Panc1 (cell line): ENCODE measurements around the gene HMX1. TPM values are rescaled to one million over a fixed set of nuclear protein-coding genes. Genes with fewer than 3 reads are reported as not detected.

ENCODE experiments used
- ATAC-seq: fragments of 200-7000 bp; cut with Tn5 transposase; 2 replicates; pipeline ENCODE4 v1.9.1; 2020; ENCODE audit warnings: mild to moderate bottlenecking, moderate library complexity
- BruUV-seq: library from RNA; stranded (reverse); fragments of 400-500 nt; replicated peaks from 2 replicates; lab custom pipeline; 2021; lab: Mats Ljungman, UMichigan
- CTCF ChIA-PET: fragments of 300-600 bp; sonication (Branson Sonifier 250); formaldehyde crosslinking; loops from one replicate; lab custom pipeline; 2022; ENCODE audit warnings: antibody characterized with exemption; lab: Charles Lee
- POLR2A ChIA-PET: fragments of 300-600 bp; sonication (Branson Sonifier 250); formaldehyde crosslinking; loops from one replicate; lab custom pipeline; 2022; ENCODE audit warnings: antibody characterized with exemption; lab: Charles Lee
- DNase-seq: peaks from one replicate; pipeline ENCODE4 v3.0.0-alpha.2; 2010; ENCODE audit warnings: low read depth, low spot score
- H3K27ac ChIP-seq: 2 replicates; pipeline ENCODE4 v1.5.1; 2011; ENCODE audit warnings: mild to moderate bottlenecking, low read length, inconsistent platforms
- H3K27me3 ChIP-seq: fragments of 200-500 bp; sonication (Bioruptor generic); 2 replicates; pipeline ENCODE4 v1.6.0; 2014; ENCODE audit warnings: low read length, inconsistent platforms; ENCODE audit not compliant: control insufficient read depth, insufficient read depth
- H3K36me3 ChIP-seq: fragments of 200-500 bp; sonication (Bioruptor generic); 2 replicates; pipeline ENCODE4 v1.5.1; 2014; ENCODE audit warnings: inconsistent platforms, mild to moderate bottlenecking, low read length, moderate library complexity; ENCODE audit not compliant: control insufficient read depth, insufficient read depth
- H3K4me1 ChIP-seq: 2 replicates; pipeline ENCODE4 v1.5.1; 2011; ENCODE audit warnings: inconsistent platforms, mild to moderate bottlenecking, low read length, moderate library complexity; ENCODE audit not compliant: control insufficient read depth, insufficient read depth
- H3K4me3 ChIP-seq, 2 experiments: 2 replicates each; pipeline ENCODE4 v1.5.1; 2011 to 2012; ENCODE audit warnings: low read depth in 2 of 2, low read length in 2 of 2, mild to moderate bottlenecking in 2 of 2, inconsistent platforms in 1 of 2, moderate library complexity in 1 of 2
- H3K9me3 ChIP-seq: fragments of 200-500 bp; sonication (Bioruptor generic); 2 replicates; pipeline ENCODE4 v1.5.1; 2014; ENCODE audit warnings: low read depth, mild to moderate bottlenecking, inconsistent platforms, low read length, moderate library complexity; ENCODE audit not compliant: control insufficient read depth, insufficient read depth
- POLR2AphosphoS5 ChIP-seq: IDR thresholded peaks from 2 replicates; pipeline ENCODE4 v1.6.1; 2012; ENCODE audit warnings: mild to moderate bottlenecking, low read depth, low read length, moderate library complexity
- SIN3A ChIP-seq: IDR thresholded peaks from 2 replicates; pipeline ENCODE4 v1.6.1; 2012; ENCODE audit warnings: low read depth, mild to moderate bottlenecking, low read length, moderate library complexity, borderline replicate concordance; ENCODE audit not compliant: insufficient read depth
- TCF7L2 ChIP-seq: IDR thresholded peaks from 2 replicates; pipeline ENCODE4 v1.6.1; 2011; ENCODE audit warnings: mild to moderate bottlenecking, low read depth, low read length, inconsistent platforms
- in situ Hi-C: cut with HindIII; loops from 2 replicates; pipeline ENCODE4 v1.10.0; 2016; ENCODE audit warnings: low sequenced_read_pairs, low pct_unique_long_range_greater_than_20kb
- intact Hi-C: fragments of 100-400 bp; cut with micrococcal nuclease; formaldehyde crosslinking; loops from one replicate; pipeline ENCODE4 v1.10.0; 2022; ENCODE audit not compliant: unreplicated experiment
- total RNA-seq: library from RNA; stranded (reverse); gene quantifications from one replicate; pipeline ENCODE4 v1.2.1, GENCODE V29; 2021; ENCODE audit not compliant: unreplicated experiment
- TF ChIP-seq, protein P1 (sequence below): fragments of 450-650 bp; IDR thresholded peaks from 2 replicates; pipeline ENCODE4 v1.5.1; 2017; ENCODE audit warnings: mild to moderate bottlenecking
- TF ChIP-seq, protein P2 (sequence below), 2 experiments: IDR thresholded peaks; 2 replicates each; pipeline ENCODE4 v1.6.1; 2011 to 2012; ENCODE audit warnings: low read depth in 2 of 2, control low read depth in 1 of 2, low read length in 1 of 2, mild to moderate bottlenecking in 1 of 2, moderate library complexity in 1 of 2; ENCODE audit not compliant: insufficient read depth in 1 of 2

HMX1 gene
- total RNA-seq, 1 experiment from 2014 or later = not detected

DNA sequence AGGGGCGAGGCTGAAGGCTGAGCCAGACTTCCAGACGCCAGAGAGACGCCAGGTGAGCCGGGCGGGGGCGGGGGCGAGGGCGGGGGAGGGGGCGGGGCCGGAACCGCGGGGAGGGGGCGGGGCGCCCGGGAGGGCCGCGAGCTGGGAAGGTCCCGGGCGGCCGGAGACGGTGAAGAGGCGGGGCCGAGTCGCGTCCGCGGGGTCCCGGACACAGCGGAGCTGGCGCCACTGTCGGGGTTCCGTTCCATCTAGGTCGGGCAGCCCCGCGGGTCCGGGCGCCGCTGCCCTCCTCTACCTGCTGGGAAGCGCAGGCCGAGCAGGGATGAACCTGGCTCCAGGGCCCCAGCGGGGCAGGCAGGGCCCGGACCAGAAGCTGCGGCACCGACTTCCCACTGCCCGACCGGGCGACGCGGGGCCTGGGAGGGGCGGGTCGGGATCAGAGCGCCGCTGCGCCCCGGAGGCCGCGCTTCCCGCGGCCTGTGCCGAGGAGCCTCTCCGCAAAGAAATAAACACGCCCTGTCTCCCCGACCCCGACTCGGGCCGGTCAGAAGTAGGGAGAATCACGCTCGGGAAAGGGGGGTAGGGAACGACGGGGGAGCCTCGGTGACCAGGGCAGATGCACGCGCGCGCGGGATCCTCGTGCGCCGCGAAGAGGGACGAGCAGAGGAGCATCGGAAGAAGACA, 10.6 kb downstream of the HMX1 start:
- in situ Hi-C loops = no loop called here
- H3K27me3 ChIP-seq = no peaks in the 10 kb centered on the region
- DNase-seq (no peak), ATAC-seq (no peak)
- ChIA-PET POLR2A (no interaction called here), CTCF (no interaction called here)
- no peaks in the 10 kb centered on the region for H3K9me3 ChIP-seq
- intact Hi-C loops = no loop called here
- no peak overlapping the region for H3K27ac ChIP-seq
- no peaks in the 10 kb centered on the region for H3K4me1 ChIP-seq
- no TSS peak for BruUV-seq
- TF ChIP-seq, protein P1, sequence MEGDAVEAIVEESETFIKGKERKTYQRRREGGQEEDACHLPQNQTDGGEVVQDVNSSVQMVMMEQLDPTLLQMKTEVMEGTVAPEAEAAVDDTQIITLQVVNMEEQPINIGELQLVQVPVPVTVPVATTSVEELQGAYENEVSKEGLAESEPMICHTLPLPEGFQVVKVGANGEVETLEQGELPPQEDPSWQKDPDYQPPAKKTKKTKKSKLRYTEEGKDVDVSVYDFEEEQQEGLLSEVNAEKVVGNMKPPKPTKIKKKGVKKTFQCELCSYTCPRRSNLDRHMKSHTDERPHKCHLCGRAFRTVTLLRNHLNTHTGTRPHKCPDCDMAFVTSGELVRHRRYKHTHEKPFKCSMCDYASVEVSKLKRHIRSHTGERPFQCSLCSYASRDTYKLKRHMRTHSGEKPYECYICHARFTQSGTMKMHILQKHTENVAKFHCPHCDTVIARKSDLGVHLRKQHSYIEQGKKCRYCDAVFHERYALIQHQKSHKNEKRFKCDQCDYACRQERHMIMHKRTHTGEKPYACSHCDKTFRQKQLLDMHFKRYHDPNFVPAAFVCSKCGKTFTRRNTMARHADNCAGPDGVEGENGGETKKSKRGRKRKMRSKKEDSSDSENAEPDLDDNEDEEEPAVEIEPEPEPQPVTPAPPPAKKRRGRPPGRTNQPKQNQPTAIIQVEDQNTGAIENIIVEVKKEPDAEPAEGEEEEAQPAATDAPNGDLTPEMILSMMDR = no peak
- no peak for TF ChIP-seq POLR2AphosphoS5
- TF ChIP-seq, protein P2, sequence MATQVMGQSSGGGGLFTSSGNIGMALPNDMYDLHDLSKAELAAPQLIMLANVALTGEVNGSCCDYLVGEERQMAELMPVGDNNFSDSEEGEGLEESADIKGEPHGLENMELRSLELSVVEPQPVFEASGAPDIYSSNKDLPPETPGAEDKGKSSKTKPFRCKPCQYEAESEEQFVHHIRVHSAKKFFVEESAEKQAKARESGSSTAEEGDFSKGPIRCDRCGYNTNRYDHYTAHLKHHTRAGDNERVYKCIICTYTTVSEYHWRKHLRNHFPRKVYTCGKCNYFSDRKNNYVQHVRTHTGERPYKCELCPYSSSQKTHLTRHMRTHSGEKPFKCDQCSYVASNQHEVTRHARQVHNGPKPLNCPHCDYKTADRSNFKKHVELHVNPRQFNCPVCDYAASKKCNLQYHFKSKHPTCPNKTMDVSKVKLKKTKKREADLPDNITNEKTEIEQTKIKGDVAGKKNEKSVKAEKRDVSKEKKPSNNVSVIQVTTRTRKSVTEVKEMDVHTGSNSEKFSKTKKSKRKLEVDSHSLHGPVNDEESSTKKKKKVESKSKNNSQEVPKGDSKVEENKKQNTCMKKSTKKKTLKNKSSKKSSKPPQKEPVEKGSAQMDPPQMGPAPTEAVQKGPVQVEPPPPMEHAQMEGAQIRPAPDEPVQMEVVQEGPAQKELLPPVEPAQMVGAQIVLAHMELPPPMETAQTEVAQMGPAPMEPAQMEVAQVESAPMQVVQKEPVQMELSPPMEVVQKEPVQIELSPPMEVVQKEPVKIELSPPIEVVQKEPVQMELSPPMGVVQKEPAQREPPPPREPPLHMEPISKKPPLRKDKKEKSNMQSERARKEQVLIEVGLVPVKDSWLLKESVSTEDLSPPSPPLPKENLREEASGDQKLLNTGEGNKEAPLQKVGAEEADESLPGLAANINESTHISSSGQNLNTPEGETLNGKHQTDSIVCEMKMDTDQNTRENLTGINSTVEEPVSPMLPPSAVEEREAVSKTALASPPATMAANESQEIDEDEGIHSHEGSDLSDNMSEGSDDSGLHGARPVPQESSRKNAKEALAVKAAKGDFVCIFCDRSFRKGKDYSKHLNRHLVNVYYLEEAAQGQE (IDR thresholded peaks at IDR 0.05; ENCODE audit: insufficient read depth in 1 of 2, low read depth in 2 of 2, low read length in 1 of 2) = no peak
- no peak for TF ChIP-seq TCF7L2
- no peaks in the 10 kb centered on the region for H3K36me3 ChIP-seq
- H3K4me3 ChIP-seq = no peak overlapping the region

DNA sequence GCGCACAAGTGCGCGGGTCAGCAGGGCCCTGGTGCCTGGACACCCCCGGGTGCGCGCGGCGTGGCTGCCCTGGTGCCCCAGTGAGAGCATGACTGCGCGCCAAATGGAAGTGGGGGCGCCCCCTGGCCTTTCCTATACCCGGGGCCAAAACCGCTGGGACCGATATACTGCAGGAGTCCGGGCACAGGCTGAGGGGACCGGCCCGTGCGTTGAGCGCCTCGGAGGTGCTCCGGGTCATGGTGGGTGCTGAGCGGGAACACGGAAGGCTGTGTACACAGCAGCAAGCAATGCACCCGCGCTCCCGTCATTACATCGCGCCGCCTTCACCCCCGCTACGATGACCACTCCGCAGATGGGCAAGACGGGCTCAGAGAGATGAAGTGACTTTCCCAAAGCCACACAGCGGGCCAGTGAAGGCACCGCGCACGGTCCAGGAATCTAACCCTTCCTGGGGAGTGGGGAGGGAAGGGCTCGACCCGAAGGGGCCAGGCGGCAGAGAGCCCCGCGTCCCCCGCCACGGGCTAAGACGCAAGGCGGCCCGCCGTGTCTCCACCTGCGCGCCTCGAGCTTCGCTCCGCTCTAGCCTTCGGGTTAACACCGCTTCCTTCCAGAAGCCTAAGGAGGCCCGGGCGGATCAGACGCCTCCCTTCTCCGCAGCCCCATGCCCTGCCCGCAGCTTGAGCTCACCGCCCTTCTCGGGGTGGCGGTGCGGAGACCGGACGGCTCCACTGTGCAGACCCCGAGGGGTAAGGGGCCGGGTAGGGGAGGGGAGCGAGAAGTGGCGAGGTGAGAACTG, 11.3 kb downstream of the HMX1 start:
- H3K36me3 ChIP-seq = no peaks in the 10 kb centered on the region
- H3K27me3 ChIP-seq = no peaks in the 10 kb centered on the region
- ATAC-seq = no peak
- BruUV-seq = no TSS peak
- no peaks in the 10 kb centered on the region for H3K9me3 ChIP-seq
- in situ Hi-C loops (no loop called here), intact Hi-C loops (no loop called here)
- no peak for DNase-seq
- CTCF ChIA-PET = no interaction called here
- TF ChIP-seq POLR2AphosphoS5 = no peak
- TF ChIP-seq SIN3A = no peak
- TF ChIP-seq, protein P2 (IDR thresholded peaks at IDR 0.05; ENCODE audit: insufficient read depth in 1 of 2, low read depth in 2 of 2, low read length in 1 of 2) = no peak
- no peak for TF ChIP-seq TCF7L2
- TF ChIP-seq, protein P1 = no peak
- POLR2A ChIA-PET = no interaction called here
- H3K4me3 ChIP-seq = no peak overlapping the region
- H3K4me1 ChIP-seq = no peaks in the 10 kb centered on the region
- H3K27ac ChIP-seq = no peak overlapping the region
